Stimulated activated CD8-positive, alpha-beta memory T cell treated with anti-CD3 and anti-CD28 coated beads, Interleukin-12 subunit alpha, Interleukin-12 subunit beta, amount 100 ng/mL, for 24 hours (primary cell): ENCODE measurements around the gene ENDOV.

Experiments used
- DNase-seq: peaks from one replicate; pipeline ENCODE4 v3.0.0-alpha.2; 2020; ENCODE audit errors: extremely low read depth

ENDOV gene

GRCh38 chr17:80414803-80415625, at the start of gene ENDOV:
ENDOV (plus strand) TSS chr17:80415167; CDS start chr17:80415195, 28 bp downstream.
- peak; percentile 86 for DNase-seq

GRCh38 chr17:80365983-80366382, 49.0 kb upstream of the ENDOV start:
- DNase-seq: no peak

- no peak for DNase-seq
Measured at GRCh38 chr17:80367503-80367902, 47.5 kb upstream of the ENDOV start.

- no peak for DNase-seq
Measured at GRCh38 chr17:80371196-80371595, 43.8 kb upstream of the ENDOV start.

GRCh38 chr17:80372456-80372855, 42.5 kb upstream of the ENDOV start:
- DNase-seq: no peak

GRCh38 chr17:80372922-80373570, 41.9 kb upstream of the ENDOV start:
- no peak for DNase-seq

- DNase-seq: no peak
Measured at GRCh38 chr17:80374039-80374731, 40.8 kb upstream of the ENDOV start.

GRCh38 chr17:80374732-80375585, 40.0 kb upstream of the ENDOV start:
- no peak for DNase-seq

- no peak for DNase-seq
Measured at GRCh38 chr17:80376531-80376930, 38.4 kb upstream of the ENDOV start.

GRCh38 chr17:80377798-80378197, 37.2 kb upstream of the ENDOV start:
- no peak for DNase-seq

GRCh38 chr17:80379348-80379747, 35.6 kb upstream of the ENDOV start:
- DNase-seq: no peak

- DNase-seq: no peak
Measured at GRCh38 chr17:80380068-80380467, 34.9 kb upstream of the ENDOV start.

GRCh38 chr17:80380555-80381002, 34.4 kb upstream of the ENDOV start:
- DNase-seq: no peak

- DNase-seq: no peak
Measured at GRCh38 chr17:80381416-80381923, 33.5 kb upstream of the ENDOV start.

GRCh38 chr17:80382446-80382845, 32.5 kb upstream of the ENDOV start:
- DNase-seq: no peak

- no peak for DNase-seq
Measured at GRCh38 chr17:80382956-80383355, 32.0 kb upstream of the ENDOV start.

- DNase-seq: no peak
Measured at GRCh38 chr17:80384078-80384960, 30.6 kb upstream of the ENDOV start.

GRCh38 chr17:80385046-80385445, 29.9 kb upstream of the ENDOV start:
- no peak for DNase-seq

- DNase-seq: no peak
Measured at GRCh38 chr17:80386341-80386740, 28.6 kb upstream of the ENDOV start.

GRCh38 chr17:80387071-80387470, 27.9 kb upstream of the ENDOV start:
- DNase-seq: no peak
